ENCODE measurements around the gene SLC9A5. TPM values are rescaled to one million over a fixed set of nuclear protein-coding genes. Genes with fewer than 3 reads are reported as not detected.

Gene SLC9A5
- total and polyA plus RNA-seq, 9 of the 15 experiments (the other 6 are each of a cell fraction or from before 2014, with no cell fraction given), result 0.06 to 3.1 (median 1.2) TPM

- TF ChIP-seq U2AF1 (optimal IDR thresholded peaks at IDR 0.05; ENCODE audit: low read depth, low read length) (no peak), HINFP (tag; conservative IDR thresholded peaks at IDR 0.05; ENCODE audit: low read depth) (no peak), ZNF407 (IDR thresholded peaks at IDR 0.05; ENCODE audit: low read depth) (no peak), ZNF280B (CRISPR knock-in tag; IDR thresholded peaks at IDR 0.05) (no peak), ZBTB40 (IDR thresholded peaks at IDR 0.05) (no peak), ZBTB40 (CRISPR knock-in tag; IDR thresholded peaks at IDR 0.05) (no peak), HIVEP1 (CRISPR knock-in tag; IDR thresholded peaks at IDR 0.05) (no peak)
Measured at GRCh38 chr16:67278773-67279295, 30.1 kb downstream of the SLC9A5 start (continued).

Data from K562 (cell line).